ENCODE results near the gene KIF9.
A peak's percentile ranks its signal among the peaks of the same experiment; 100 is the strongest.

DNA sequence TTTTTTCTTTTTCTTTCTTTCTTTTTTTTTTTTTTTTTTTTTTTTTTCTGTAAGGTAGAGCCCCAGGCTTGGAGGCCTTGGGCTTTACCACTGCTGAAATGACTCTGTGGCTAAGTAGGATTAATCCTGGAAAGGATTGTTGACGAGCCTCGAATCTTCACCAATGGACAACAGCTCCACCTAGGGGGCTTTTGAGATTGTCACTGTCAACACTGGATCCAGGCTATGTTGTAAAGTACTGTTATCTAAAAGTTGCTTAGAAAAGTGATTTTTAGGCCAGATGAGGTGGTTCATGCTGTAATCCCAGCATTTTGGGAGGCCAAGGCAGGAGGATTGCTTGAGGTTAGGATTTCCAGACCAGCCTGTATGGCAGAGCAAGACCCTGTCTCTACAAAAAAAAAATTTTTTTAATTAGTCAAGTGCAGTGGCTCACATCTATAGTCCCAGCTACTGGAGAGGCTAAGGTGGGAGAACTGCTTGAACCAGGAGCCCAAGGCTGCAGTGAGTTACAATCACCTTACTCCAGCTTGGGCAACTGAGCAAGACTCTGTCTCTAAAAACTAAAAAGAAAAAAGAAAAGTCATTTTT, 41.8 kb upstream of the KIF9 start:
- TF ChIP-seq, protein P1, sequence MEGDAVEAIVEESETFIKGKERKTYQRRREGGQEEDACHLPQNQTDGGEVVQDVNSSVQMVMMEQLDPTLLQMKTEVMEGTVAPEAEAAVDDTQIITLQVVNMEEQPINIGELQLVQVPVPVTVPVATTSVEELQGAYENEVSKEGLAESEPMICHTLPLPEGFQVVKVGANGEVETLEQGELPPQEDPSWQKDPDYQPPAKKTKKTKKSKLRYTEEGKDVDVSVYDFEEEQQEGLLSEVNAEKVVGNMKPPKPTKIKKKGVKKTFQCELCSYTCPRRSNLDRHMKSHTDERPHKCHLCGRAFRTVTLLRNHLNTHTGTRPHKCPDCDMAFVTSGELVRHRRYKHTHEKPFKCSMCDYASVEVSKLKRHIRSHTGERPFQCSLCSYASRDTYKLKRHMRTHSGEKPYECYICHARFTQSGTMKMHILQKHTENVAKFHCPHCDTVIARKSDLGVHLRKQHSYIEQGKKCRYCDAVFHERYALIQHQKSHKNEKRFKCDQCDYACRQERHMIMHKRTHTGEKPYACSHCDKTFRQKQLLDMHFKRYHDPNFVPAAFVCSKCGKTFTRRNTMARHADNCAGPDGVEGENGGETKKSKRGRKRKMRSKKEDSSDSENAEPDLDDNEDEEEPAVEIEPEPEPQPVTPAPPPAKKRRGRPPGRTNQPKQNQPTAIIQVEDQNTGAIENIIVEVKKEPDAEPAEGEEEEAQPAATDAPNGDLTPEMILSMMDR (IDR thresholded peaks at IDR 0.05; ENCODE audit: low read depth, low read length) = peak; percentile 88
- no peak for TF ChIP-seq EZH2phosphoT487 (IDR thresholded peaks at IDR 0.05; ENCODE audit: low read depth)

Measured in OCI-LY3 (cell line).